Right forelimb (tissue), 1 donor: ENCODE data around the gene IKZF2.
"Not testable (repeated sequence)": the region's sequence is repeated elsewhere in the genome, so short reads cannot be mapped to it uniquely, and the experiment has no call there.

Source experiments
- DNase-seq: peaks from one replicate; pipeline ENCODE4 v3.0.0-alpha.2; 2018

IKZF2 gene

DNA sequence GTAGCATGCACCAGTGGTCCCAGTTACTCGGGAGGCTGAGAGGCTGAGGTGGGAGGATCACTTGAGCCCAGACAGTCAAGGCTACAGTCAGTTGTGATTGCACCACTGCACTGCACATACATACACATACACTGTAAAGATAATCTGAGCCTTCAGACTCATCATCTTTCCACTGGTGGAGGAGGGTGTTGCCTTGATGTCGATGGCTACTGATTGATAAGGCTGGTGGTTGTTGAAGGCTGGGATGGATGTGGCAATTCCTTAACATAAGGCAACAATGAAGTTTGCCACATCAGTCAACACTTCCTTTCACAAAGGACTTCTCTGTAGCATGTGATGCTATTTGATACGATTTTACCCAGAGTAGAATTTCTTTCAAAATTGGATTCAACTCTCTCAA lies 118.8 kb downstream of the IKZF2 start:
- DNase-seq = no peak

- DNase-seq = no peak
Observed at GRCh38 chr2:213022987-213023386, 128.4 kb downstream of the IKZF2 start.

DNA sequence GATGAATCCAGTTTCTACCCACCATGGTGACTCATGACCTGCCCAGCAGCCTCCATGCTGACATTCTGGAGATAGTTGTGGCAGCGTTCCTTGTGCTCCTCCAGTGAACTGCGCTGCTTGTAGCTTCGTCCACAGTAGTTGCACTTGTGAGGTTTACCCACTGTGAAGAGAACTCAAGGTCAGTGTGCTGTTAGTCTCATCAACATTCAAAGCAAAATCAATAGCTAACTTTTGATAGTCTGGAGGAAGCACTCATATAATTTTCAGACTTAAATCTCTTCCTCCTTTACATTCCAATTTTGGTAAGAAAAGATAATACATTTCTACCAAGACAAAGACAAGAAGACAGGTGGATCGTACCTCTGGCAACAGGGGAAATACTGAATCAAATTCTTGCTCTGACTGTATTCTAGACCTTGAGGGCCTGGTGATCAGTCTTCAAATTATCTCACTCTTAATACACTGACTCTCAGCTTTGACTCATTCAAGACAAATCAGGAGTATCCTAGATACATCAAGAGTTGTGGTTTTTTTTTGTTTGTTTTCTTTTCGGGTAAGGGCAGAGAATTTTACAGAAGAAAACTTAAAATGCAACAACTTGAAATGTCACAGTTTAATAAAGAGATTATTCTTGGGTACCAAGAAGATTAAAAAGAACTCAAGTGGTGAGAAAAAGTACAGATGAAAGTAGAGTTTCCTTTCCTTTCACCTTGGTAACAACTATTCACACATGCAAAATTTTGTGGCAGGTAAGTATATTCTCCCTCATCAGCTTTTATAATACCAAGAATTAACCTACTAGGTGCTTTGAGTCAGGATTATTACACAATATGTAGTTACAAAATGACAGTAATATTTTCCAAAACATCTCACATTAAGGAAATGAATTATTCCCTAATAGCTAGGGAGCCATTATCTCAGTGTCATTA lies 129.2 kb downstream of the IKZF2 start:
- no peak for DNase-seq

- DNase-seq = not testable (repeated sequence)
Observed at GRCh38 chr2:213020913-213021312, 130.5 kb downstream of the IKZF2 start.

DNA sequence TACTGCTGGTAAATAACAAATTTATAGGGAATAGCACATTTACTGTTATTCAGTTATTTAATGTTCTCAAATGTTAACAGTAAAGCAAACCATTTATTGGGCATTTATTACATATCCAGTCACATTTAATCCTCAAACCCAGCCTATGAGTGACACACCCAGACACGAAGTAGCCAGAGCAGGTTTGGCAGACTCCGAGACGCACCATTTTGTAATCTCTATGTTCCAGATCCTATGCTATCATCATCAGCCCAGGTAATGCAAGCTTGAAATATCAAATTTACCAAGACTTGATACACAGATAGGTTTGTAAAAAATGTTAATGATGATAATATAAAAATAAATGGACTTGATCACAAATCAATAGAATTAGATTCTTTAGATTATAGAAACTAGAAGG lies 131.1 kb downstream of the IKZF2 start:
- no peak for DNase-seq

GRCh38 chr2:213019368-213019767 lies 132.0 kb downstream of the IKZF2 start:
- DNase-seq = no peak

DNA sequence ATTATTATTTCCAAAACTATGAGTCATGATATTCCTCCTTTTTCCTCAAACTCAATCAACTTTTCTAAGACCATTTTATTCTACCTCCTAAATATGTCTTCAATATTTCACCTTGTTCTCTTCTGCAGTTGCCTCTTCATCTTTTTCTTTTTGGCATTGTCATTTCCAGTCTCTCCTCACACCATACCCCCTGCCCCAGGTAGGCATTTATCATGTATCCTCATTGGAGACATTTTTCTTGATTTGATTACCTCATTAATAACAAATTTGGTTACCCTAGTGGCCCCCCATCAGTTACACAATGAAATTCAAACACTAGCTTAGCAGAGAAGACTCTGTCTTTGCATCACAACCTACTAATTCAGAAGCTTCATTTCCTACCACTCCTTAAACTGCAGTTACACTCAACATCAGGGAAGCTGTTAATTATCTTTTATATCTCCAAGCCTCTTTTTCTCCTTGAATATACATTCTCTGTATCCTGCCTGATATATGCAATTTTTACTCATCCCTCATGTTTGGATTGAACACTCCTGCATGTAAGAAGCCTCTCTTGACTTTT lies 133.0 kb downstream of the IKZF2 start:
- DNase-seq = no peak

GRCh38 chr2:213017404-213017803 lies 134.0 kb downstream of the IKZF2 start:
- DNase-seq = no peak

DNA sequence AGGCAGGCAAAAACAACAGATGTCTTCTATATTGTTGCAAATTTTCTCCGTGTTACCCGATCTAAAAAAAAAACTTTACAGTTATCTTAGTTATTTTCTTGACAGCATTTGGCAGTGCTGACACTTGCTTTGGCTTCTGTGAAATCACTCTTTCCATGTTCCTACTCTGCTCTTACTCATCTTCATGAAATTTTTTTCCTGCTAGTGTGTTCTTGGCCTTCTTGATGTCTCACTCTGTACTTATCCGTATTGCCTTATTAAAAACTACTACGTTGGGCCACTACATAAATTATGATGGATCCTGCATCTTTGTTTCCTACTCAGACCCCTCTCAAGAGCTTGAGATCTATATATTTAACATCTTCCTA lies 134.4 kb downstream of the IKZF2 start:
- no peak for DNase-seq

DNA sequence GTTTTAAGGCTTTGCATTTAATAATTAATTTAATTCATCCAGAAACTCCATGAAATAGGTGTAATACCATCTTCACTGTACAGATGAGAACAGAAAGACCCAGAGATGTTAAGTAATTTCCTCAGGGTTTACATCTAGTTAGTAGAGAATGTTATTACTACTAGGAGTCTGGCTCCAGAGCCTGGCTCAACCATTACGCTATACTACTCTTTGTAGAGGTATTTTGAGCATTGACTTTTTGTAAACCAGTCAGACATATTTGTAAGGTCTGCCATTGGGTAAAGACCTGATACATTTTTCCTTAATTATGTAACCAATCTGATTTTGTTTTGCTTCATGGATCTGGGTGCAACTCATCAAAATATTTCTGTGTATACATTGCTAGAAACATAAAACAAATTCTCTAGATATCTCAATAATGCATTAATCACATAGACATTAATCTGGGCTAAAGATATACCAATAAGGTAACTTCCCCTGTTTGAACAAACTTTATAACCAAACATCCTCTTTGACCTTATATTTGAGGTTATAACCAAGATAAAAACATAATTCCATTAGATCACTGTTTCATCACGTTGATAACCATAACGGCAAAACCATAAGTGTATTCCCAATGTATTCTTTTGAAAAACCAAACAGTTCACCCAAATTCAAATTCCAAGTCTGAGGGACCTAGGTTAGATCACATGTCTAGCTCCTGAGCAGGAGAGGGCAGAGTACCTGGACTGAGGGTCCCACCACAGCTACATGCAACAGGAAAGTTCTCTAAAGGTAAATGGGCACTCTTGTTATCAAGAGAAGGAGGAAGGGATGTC lies 135.0 kb downstream of the IKZF2 start:
- no peak for DNase-seq

GRCh38 chr2:213015387-213016165 lies 135.8 kb downstream of the IKZF2 start:
- no peak for DNase-seq

DNA sequence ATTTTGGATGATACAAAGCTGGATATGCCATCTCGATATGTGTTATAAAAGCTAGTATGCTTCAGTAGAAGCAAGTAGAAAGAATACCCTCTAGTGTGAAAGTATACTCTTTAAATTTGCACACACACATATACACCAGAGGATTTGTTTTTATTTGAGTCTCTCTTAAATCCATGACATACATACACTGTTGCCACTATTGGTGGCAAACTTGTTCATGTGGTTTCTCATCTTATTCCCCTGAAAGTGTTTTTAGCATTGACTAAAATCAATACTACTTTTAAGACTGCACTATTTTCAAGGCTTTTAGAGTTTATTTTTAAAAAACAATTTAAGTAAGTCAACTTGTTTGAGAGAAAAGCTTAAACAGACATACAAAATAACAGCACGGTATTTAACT lies 137.4 kb downstream of the IKZF2 start:
- no peak for DNase-seq

DNA sequence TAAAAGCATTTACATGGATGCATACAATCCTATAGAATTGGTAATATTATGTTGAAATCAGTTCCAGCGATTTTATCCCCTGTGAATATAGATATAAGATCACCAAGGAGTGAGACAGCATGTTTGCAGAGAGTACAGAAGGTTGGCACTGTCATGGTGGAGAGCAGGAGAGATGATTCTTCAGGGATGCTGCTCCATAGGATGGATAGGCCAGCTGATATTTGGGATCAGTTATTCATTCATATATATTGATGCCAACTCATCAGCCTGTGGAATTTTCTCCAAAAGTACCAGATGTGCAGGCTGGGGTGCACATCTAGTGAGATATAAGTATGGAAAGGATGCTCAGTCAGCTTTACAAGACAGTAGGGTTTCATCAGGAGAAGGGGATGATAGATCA lies 139.9 kb downstream of the IKZF2 start:
- DNase-seq = no peak

DNA sequence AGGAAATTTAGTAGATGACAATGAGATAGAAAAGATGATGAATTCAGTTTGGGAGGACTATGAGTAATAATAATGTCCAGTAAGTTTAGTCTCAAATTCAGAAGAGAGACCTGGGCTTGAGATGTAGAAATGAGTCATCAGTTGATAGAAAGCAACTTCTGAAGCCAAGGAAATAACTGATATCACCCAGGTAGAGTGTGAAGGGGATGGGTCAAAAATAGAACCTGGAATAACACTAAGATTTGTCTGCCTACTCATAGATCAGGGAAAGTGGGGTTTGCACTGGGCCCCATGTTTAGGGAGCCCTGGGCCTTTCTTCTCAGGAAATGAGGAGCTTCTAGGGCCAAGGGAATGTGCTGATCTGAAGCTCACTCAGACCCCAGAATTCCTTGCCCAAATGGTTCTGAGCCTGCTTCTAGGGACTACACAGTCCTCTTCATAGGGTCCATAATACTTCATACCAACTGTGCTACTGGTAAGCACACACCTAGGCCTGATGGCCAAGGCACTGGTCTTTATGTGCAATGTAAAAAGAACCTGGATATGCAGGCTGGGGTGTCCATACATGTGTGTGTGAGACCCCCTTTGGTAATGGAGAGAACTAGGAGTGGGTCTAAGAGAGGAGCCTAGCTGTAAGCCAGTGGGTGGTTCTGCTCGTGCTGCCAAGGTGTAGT lies 141.2 kb downstream of the IKZF2 start:
- DNase-seq = no peak

GRCh38 chr2:213007290-213007838 lies 144.0 kb downstream of the IKZF2 start:
- DNase-seq = no peak

- no peak for DNase-seq
Observed at GRCh38 chr2:213004197-213004821, 147.1 kb downstream of the IKZF2 start.

- no peak for DNase-seq
Observed at GRCh38 chr2:213002383-213002782, 149.0 kb downstream of the IKZF2 start.

- no peak for DNase-seq
Observed at GRCh38 chr2:213001297-213001910, 150.0 kb downstream of the IKZF2 start.

DNA sequence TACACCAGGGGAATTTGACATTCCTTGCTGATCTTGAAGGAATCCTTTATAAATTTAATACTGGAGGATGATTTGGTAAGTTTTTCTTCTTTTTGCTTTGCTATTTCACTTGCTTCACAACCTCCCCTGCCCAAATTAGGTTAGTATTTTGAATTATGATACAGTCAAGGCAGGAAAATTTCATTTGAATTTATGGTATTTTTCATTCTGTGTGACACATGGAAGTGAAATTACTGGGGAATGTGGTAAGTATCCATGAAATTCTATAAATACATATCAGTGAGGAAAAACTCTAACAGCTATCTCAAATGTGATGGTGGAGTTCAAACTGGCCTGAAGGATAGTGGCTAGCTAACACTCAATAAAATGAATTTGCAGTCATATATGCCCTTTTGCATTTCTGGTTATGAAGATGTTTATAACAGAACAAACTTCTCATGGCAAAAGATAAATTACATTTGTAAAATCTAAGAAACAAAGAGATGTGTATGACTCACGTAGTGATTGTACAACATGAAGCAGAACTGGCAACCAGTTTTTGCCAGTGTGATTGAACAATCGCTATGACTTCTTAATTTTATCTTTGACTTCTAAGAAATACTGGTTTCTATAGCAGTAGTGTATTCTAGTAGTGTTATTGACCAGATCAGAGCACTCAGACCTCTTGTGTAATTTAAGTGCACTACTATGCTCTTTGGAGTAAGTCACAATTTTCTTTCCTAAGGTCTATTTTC lies 152.6 kb downstream of the IKZF2 start:
- DNase-seq = no peak

DNA sequence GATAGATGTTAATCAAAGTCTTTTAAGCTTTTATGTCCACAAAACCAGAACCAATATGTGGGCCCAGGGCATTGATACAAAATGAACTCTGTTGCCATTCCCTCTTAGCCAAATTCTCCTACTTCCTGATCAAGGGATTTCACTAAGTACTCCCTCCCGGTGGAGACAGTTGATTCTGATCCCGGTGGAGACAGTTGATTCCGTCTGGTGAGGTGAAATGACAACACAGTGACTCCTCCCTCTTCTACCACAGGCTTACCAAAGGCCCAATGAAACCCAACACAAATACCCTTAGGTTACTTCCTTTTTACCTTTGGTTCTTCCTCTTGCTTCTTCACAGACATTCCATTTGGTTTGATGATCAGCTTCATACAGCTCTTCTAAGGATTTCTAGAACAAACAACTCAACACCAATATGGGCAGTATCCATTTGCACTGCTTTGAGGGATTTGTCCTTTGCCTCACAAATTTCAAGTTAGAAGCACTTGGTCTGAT lies 153.8 kb downstream of the IKZF2 start:
- DNase-seq = no peak
